PC-9 (cell line): ENCODE results near the gene PAK3.

ENCODE experiments used
- CTCF ChIP-seq: fragments of 200-600 bp; sonication (generic); conservative IDR thresholded peaks from 2 replicates; pipeline ENCODE4 v1.6.1; 2017; ENCODE audit warnings: mixed run types, antibody characterized with exemption, mild to moderate bottlenecking, moderate library complexity
- EZH2 ChIP-seq: fragments of 200-600 bp; sonication (generic); IDR thresholded peaks from 2 replicates; pipeline ENCODE4 v1.8.0; 2017; ENCODE audit warnings: antibody characterized with exemption, low read depth

- no peak for TF ChIP-seq CTCF
- TF ChIP-seq EZH2, result no peak
Observed at GRCh38 chrX:111124418-111124817, 28.4 kb downstream of the PAK3 start.
